ENCODE results near the gene SFMBT2.

DNA sequence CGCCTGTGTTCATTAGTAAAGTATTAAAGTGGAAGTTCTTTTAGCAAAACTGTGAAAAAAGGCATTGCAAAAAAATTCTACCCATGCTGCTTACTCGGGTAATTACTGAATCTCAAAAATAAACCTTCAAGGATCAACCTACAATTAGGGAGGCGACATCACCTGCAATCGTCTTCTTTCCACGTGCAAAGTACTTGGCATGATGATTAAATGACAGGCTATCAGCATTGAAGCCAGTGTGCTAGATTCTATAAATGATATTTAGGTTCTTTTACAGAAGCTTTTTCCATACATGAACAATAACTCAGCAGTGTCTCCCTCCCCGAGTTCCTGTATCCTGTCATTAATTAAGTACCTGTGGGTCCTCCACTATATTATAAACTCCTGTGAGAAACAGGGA lies 105.8 kb downstream of the SFMBT2 start:
- TF ChIP-seq YY1 (IDR thresholded peaks at IDR 0.05; ENCODE audit: insufficient read depth, insufficient read length) (no peak), ZNF274 (IDR thresholded peaks at IDR 0.05; ENCODE audit: low read depth, low read length) (no peak)

All from NT2/D1 (cell line).